ENCODE data around the gene DENND1C.
"Not testable (repeated sequence)": the region's sequence is repeated elsewhere in the genome, so short reads cannot be mapped to it uniquely, and the experiment has no call there.

Gene DENND1C

GRCh38 chr19:6508028-6508771, 26.6 kb upstream of the DENND1C start:
- not testable (repeated sequence) for DNase-seq (ENCODE audit: low read depth)

GRCh38 chr19:6503407-6504201, 22.0 kb upstream of the DENND1C start:
- no peak for DNase-seq (ENCODE audit: low read depth)

GRCh38 chr19:6501740-6502648, 20.4 kb upstream of the DENND1C start, which contains the start of gene TUBB4A:
TUBB4A (minus strand) TSS chr19:6502309; CDS start chr19:6502212, 97 bp downstream.
- no peak for DNase-seq (ENCODE audit: low read depth)

GRCh38 chr19:6500837-6501739, 19.5 kb upstream of the DENND1C start:
- DNase-seq (ENCODE audit: low read depth): no peak

GRCh38 chr19:6499052-6499790, 17.6 kb upstream of the DENND1C start:
- DNase-seq (ENCODE audit: low read depth): no peak

GRCh38 chr19:6498294-6499036, 16.9 kb upstream of the DENND1C start:
- DNase-seq (ENCODE audit: low read depth): no peak

- DNase-seq (ENCODE audit: low read depth): no peak
Observed at GRCh38 chr19:6495947-6496346, 14.4 kb upstream of the DENND1C start.

- no peak for DNase-seq (ENCODE audit: low read depth)
Observed at GRCh38 chr19:6494438-6495036, 12.9 kb upstream of the DENND1C start.

GRCh38 chr19:6491802-6492592, 10.4 kb upstream of the DENND1C start:
- DNase-seq (ENCODE audit: low read depth): no peak

GRCh38 chr19:6490134-6490533, 8.5 kb upstream of the DENND1C start:
- no peak for DNase-seq (ENCODE audit: low read depth)

GRCh38 chr19:6489278-6490061, 7.9 kb upstream of the DENND1C start:
- DNase-seq (ENCODE audit: low read depth): no peak

- DNase-seq (ENCODE audit: low read depth): no peak
Observed at GRCh38 chr19:6484831-6485230, 3.2 kb upstream of the DENND1C start.

- DNase-seq (ENCODE audit: low read depth): no peak
Observed at GRCh38 chr19:6484230-6484629, 2.6 kb upstream of the DENND1C start.

GRCh38 chr19:6483235-6483634, 1.6 kb upstream of the DENND1C start:
- no peak for DNase-seq (ENCODE audit: low read depth)

- no peak for DNase-seq (ENCODE audit: low read depth)
Observed at GRCh38 chr19:6482343-6482686, 728 bp upstream of the DENND1C start.

- DNase-seq (ENCODE audit: low read depth): no peak
Observed at GRCh38 chr19:6480848-6481415, 655 bp downstream of the DENND1C start.

GRCh38 chr19:6479836-6480398, 1.7 kb downstream of the DENND1C start:
- no peak for DNase-seq (ENCODE audit: low read depth)
